ENCODE measurements around the gene CMTM5. TPM values are rescaled to one million over a fixed set of nuclear protein-coding genes. Genes with fewer than 3 reads are reported as not detected.

Gene CMTM5
- total RNA-seq, 1 experiment from 2014 or later = not detected

DNA sequence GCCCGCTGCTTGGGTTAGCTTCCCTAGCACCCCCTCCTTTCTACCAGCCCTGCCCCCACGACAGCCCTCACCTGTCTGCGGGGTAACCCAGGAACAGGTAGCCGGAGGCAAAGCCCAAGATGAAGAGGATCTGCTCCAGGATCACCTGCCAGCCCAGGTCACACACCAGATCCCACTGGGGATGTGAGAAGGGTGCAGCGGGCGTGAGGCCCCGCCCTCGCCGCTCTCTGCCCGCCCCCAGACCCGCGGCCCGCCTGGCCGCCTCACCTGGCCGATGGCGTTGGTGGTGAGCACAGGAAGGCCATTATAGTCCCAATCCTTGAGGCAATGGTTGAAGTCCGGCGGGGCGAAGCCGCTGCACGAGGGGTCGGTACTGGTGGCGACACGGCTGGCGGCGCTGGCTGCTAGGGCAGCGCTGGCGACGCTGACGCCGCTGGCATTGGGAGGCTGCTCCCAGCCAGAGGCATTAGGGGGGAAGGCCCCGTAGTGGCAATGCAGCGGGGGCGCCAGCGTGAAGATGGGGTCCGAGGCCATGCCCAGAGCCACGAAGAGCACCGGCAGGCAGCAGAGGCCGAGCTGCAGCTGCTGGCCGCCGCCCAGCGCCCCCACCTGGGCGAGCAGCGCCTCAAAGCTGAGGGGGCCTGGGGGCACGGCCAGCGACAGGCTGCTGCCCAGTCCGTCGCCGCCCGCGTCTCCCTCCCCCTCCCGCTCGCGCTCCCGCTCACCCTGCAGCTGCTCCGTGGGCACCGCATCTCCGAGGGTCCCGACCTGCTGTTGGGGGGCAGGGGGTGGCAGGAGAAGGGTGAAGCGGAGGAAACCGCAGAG is 25.0 kb upstream of the CMTM5 start:
- peak overlapping the region; percentile 25; the same call in 1 of the 2 replicates for H3K27ac ChIP-seq (ENCODE audit: low read depth, low read length)
- H3K4me3 ChIP-seq (replicated peaks in 1 of 2; ENCODE audit: low read depth in 1 of 2, low read length in 2 of 2) = peak overlapping the region; percentile 50 to 60
- no peaks in the 10 kb centered on the region for H3K27me3 ChIP-seq (ENCODE audit: insufficient read depth, low read length)
- no TSS peak for BruUV-seq (replicated peaks)
- CTCF ChIA-PET = no interaction called here
- RAD21 ChIA-PET (ENCODE audit: low non-redundant PET in 1 of 2, low total read pairs in 2 of 2, uncharacterized antibody in 2 of 2, unreplicated experiment in 2 of 2) = no interaction called here
- H3K9ac ChIP-seq (ENCODE audit: low read length) = peak overlapping the region; percentile 41
- no peaks in the 10 kb centered on the region for H4K20me1 ChIP-seq (ENCODE audit: insufficient read depth)
- TF ChIP-seq ELF1 (IDR thresholded peaks at IDR 0.05; ENCODE audit: borderline replicate concordance, low read depth) (no peak), CTCF (IDR thresholded peaks at IDR 0.05 in 2 of 3, conservative IDR thresholded peaks at IDR 0.05 in 1 of 3; ENCODE audit: borderline replicate concordance in 1 of 3, insufficient read depth in 1 of 3, low read depth in 2 of 3, low read length in 2 of 3) (no peak), RAD21 (IDR thresholded peaks at IDR 0.05; ENCODE audit: low read depth) (no peak), JUND (IDR thresholded peaks at IDR 0.05) (no peak), CEBPB (IDR thresholded peaks at IDR 0.05; ENCODE audit: low read depth) (no peak), ZFX (IDR thresholded peaks at IDR 0.05) (no peak), ZNF274 (IDR thresholded peaks at IDR 0.05; ENCODE audit: low read depth, low read length) (no peak), EGR1 (IDR thresholded peaks at IDR 0.05; ENCODE audit: low read depth) (no peak), TCF7L2 (IDR thresholded peaks at IDR 0.05; ENCODE audit: borderline replicate concordance, extremely low read depth, insufficient read depth, insufficient read length) (no peak), SRF (IDR thresholded peaks at IDR 0.05; ENCODE audit: low read depth) (no peak), CBX3 (IDR thresholded peaks at IDR 0.05; ENCODE audit: low read depth) (no peak), ATF3 (IDR thresholded peaks at IDR 0.05) (no peak), SP1 (IDR thresholded peaks at IDR 0.05; ENCODE audit: low read depth) (no peak), POLR2AphosphoS5 (IDR thresholded peaks at IDR 0.05; ENCODE audit: low read depth, low read length) (no peak), EZH2 (IDR thresholded peaks at IDR 0.05) (no peak)
- TF ChIP-seq, protein P1, sequence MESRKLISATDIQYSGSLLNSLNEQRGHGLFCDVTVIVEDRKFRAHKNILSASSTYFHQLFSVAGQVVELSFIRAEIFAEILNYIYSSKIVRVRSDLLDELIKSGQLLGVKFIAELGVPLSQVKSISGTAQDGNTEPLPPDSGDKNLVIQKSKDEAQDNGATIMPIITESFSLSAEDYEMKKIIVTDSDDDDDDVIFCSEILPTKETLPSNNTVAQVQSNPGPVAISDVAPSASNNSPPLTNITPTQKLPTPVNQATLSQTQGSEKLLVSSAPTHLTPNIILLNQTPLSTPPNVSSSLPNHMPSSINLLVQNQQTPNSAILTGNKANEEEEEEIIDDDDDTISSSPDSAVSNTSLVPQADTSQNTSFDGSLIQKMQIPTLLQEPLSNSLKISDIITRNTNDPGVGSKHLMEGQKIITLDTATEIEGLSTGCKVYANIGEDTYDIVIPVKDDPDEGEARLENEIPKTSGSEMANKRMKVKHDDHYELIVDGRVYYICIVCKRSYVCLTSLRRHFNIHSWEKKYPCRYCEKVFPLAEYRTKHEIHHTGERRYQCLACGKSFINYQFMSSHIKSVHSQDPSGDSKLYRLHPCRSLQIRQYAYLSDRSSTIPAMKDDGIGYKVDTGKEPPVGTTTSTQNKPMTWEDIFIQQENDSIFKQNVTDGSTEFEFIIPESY (IDR thresholded peaks at IDR 0.05; ENCODE audit: extremely low read depth, insufficient replicate concordance, low read length) = no peak
- H3K4me1 ChIP-seq (ENCODE audit: control insufficient read depth in 1 of 2, insufficient read depth in 2 of 2, low read length in 2 of 2) = 0 out of 4 replicates have a peak, but pooled peaks cover 0 to 2% of the 10 kb centered on the region in 2 experiments
- POLR2A ChIA-PET = no interaction called here
- H3K79me2 ChIP-seq (ENCODE audit: insufficient read depth, low read length) = no peaks in the 10 kb centered on the region
- no peaks in the 10 kb centered on the region for H3K9me3 ChIP-seq (ENCODE audit: control insufficient read depth in 1 of 2, insufficient read depth in 1 of 2, low read depth in 1 of 2, low read length in 2 of 2)
- ATAC-seq (peak; percentile 16), DNase-seq (ENCODE audit: low read depth, low spot score) (no peak)
- peak overlapping the region; percentile 72 for H3K4me2 ChIP-seq (ENCODE audit: low read length)
- no peaks in the 10 kb centered on the region for H3K9me2 ChIP-seq (ENCODE audit: insufficient read depth)
- no peak overlapping the region for H2AFZ ChIP-seq (ENCODE audit: low read depth, low read length, poor library complexity, severe bottlenecking)
- H3K36me3 ChIP-seq (ENCODE audit: control insufficient read depth in 1 of 2, insufficient read depth in 2 of 2, low read length in 2 of 2) = no peaks in the 10 kb centered on the region
- intact Hi-C loops (cut with micrococcal nuclease) = no loop called here

Data from HCT116 (cell line).